Measurements from ENCODE around the gene PTGER2. TPM values are rescaled to one million over a fixed set of nuclear protein-coding genes. Genes with fewer than 3 reads are reported as not detected.
A peak's percentile ranks its signal among the peaks of the same experiment; 100 is the strongest.

PTGER2 gene
- total RNA-seq, 4 donors from 2014 or later = 0.25 to 0.78 TPM; not detected in 2

GRCh38 chr14:52315355-52315718 is 1.2 kb downstream of the PTGER2 start:
- H3K27me3 ChIP-seq = peaks cover 9 to 21% (median 21%) of the 10 kb centered on the region in 3 donors
- no peak overlapping the region for H3K27ac ChIP-seq
- TF ChIP-seq CTCF (IDR thresholded peaks at IDR 0.05 in 4 of 5, conservative IDR thresholded peaks at IDR 0.05 in 1 of 5) = no peak
- no peak for TF ChIP-seq POLR2A (IDR thresholded peaks at IDR 0.05)
- H3K4me3 ChIP-seq = peak overlapping the region; percentile 41 to 57 (median 54)
- intact Hi-C loops (cut with DNase I; ENCODE audit: low total_unique reads) = no loop called here
- no peak for DNase-seq
- H3K36me3 ChIP-seq = no peaks in the 10 kb centered on the region
- H3K4me1 ChIP-seq = peaks cover 6 to 15% of the 10 kb centered on the region in 2 donors
- no peak for ATAC-seq
- in situ Hi-C loops (cut with MboI; ENCODE audit: low sequenced_read_pairs in 4 of 4) = no loop called here
- H3K9me3 ChIP-seq = no peaks in the 10 kb centered on the region

- Histone ChIP-seq H3K27me3 (peaks cover 5 to 21% (median 19%) of the 10 kb centered on the region in 3 donors), H3K36me3 (no peaks in the 10 kb centered on the region), H3K9me3 (no peaks in the 10 kb centered on the region), H3K4me3 (no peak overlapping the region), H3K4me1 (peaks cover 5 to 15% of the 10 kb centered on the region in 2 donors), H3K27ac (no peak overlapping the region)
- DNase-seq (no peak), ATAC-seq (no peak)
- in situ Hi-C loops (cut with MboI; ENCODE audit: low sequenced_read_pairs in 4 of 4) = no loop called here
- intact Hi-C loops (cut with DNase I; ENCODE audit: low total_unique reads) = no loop called here
- TF ChIP-seq CTCF (IDR thresholded peaks at IDR 0.05 in 4 of 5, conservative IDR thresholded peaks at IDR 0.05 in 1 of 5) = no peak
- TF ChIP-seq POLR2A (IDR thresholded peaks at IDR 0.05) = no peak
Observed at GRCh38 chr14:52318062-52318461, 4.0 kb downstream of the PTGER2 start.

- H3K4me1 ChIP-seq = peaks cover 0 to 9% of the 10 kb centered on the region in 2 donors
- peaks cover 5 to 14% (median 13%) of the 10 kb centered on the region in 3 donors for H3K27me3 ChIP-seq
- no peak overlapping the region for H3K27ac ChIP-seq
- ATAC-seq (no peak), DNase-seq (no peak)
- intact Hi-C loops (cut with DNase I; ENCODE audit: low total_unique reads) = no loop called here
- H3K4me3 ChIP-seq = no peak overlapping the region
- TF ChIP-seq CTCF (IDR thresholded peaks at IDR 0.05 in 4 of 5, conservative IDR thresholded peaks at IDR 0.05 in 1 of 5) (no peak), POLR2A (IDR thresholded peaks at IDR 0.05) (no peak)
- in situ Hi-C loops (cut with MboI; ENCODE audit: low sequenced_read_pairs in 4 of 4) = no loop called here
- H3K9me3 ChIP-seq = no peaks in the 10 kb centered on the region
- no peaks in the 10 kb centered on the region for H3K36me3 ChIP-seq
Observed at GRCh38 chr14:52318826-52319645, 4.9 kb downstream of the PTGER2 start.

- peaks cover 0 to 2% of the 10 kb centered on the region in 2 donors for H3K4me1 ChIP-seq
- no peak for TF ChIP-seq CTCF (IDR thresholded peaks at IDR 0.05 in 4 of 5, conservative IDR thresholded peaks at IDR 0.05 in 1 of 5)
- no peak for TF ChIP-seq POLR2A (IDR thresholded peaks at IDR 0.05)
- peaks cover 5 to 13% (median 8%) of the 10 kb centered on the region in 3 donors for H3K27me3 ChIP-seq
- no peaks in the 10 kb centered on the region for H3K36me3 ChIP-seq
- no peak overlapping the region for H3K27ac ChIP-seq
- H3K4me3 ChIP-seq = no peak overlapping the region
- ATAC-seq (no peak), DNase-seq (no peak)
- no peaks in the 10 kb centered on the region for H3K9me3 ChIP-seq
- intact Hi-C loops (cut with DNase I; ENCODE audit: low total_unique reads) = no loop called here
- in situ Hi-C loops (cut with MboI; ENCODE audit: low sequenced_read_pairs in 4 of 4) = no loop called here
Observed at GRCh38 chr14:52319919-52320318, 5.8 kb downstream of the PTGER2 start.
